GM12878 (cell line): Measurements from ENCODE around the gene FYB1. TPM values are rescaled to one million over a fixed set of nuclear protein-coding genes. Genes with fewer than 3 reads are reported as not detected.

Experiments
- ATAC-seq: fragments of 200-7000 bp; cut with Tn5 transposase; 3 replicates; pipeline ENCODE4 v1.9.1; 2020; ENCODE audit warnings: mild to moderate bottlenecking, moderate library complexity
- BruUV-seq: library from RNA; stranded (reverse); fragments of 400-500 nt; replicated peaks from 2 replicates; lab custom pipeline; 2021; lab: Mats Ljungman, UMichigan
- CTCF ChIA-PET: fragments of 300-600 bp; sonication (Branson Sonifier 250); formaldehyde crosslinking; extraction: SDS; loops from one replicate; lab custom pipeline; 2021; ENCODE audit warnings: inconsistent platforms; lab: Yijun Ruan, JAX
- POLR2A ChIA-PET: fragments of 350-600 bp; formaldehyde crosslinking; extraction: SDS; loops from one replicate; lab custom pipeline; 2021; ENCODE audit warnings: inconsistent platforms; lab: Charles Lee
- RAD21 ChIA-PET: fragments of 300-600 bp; sonication (Branson Sonifier 250); formaldehyde crosslinking; loops from one replicate; lab custom pipeline; 2023; ENCODE audit warnings: antibody characterized with exemption; ENCODE audit not compliant: unreplicated experiment; lab: Charles Lee
- SMC1A ChIA-PET: fragments of 300-600 bp; sonication (Branson Sonifier 250); formaldehyde crosslinking; loops from one replicate; lab custom pipeline; 2023; ENCODE audit not compliant: unreplicated experiment, uncharacterized antibody; lab: Charles Lee
- DNase-seq: peaks from one replicate; pipeline ENCODE4 v3.0.0-alpha.2; 2011; ENCODE audit warnings: low read depth, low spot score
- FAIRE-seq: peaks from 3 replicates; lab custom pipeline; 2011; peaks lifted over from hg19 to GRCh38; lab: Jason Lieb, UNC
- H2AFZ ChIP-seq: 2 replicates; pipeline ENCODE4 v1.6.0; 2011; ENCODE audit warnings: low read depth, low read length, control low read depth; ENCODE audit not compliant: control insufficient read depth
- H3K27ac ChIP-seq: 2 replicates; pipeline ENCODE4 v1.5.1; 2011; ENCODE audit warnings: control low read depth; ENCODE audit not compliant: control insufficient read depth, insufficient read depth
- H3K27me3 ChIP-seq, 2 experiments: replicated peaks in 1 of 2; 2 replicates each; pipeline versions ENCODE4 v1.6.0 to v1.6.1; 2011; ENCODE audit warnings: low read length in 1 of 2; ENCODE audit not compliant: control insufficient read depth in 2 of 2, insufficient read depth in 2 of 2
- H3K36me3 ChIP-seq, 2 experiments: 2 replicates each; pipeline ENCODE4 v1.5.1; 2011; ENCODE audit warnings: low read length in 1 of 2; ENCODE audit not compliant: control insufficient read depth in 2 of 2, insufficient read depth in 2 of 2
- H3K4me1 ChIP-seq: 2 replicates; pipeline ENCODE4 v1.6.1; 2011; ENCODE audit warnings: mild to moderate bottlenecking, low read length, moderate library complexity, mixed read lengths; ENCODE audit not compliant: control insufficient read depth, insufficient read depth
- H3K4me2 ChIP-seq: 2 replicates; pipeline ENCODE4 v1.6.0; 2011; ENCODE audit warnings: control low read depth; ENCODE audit not compliant: control insufficient read depth, insufficient read depth
- H3K4me3 ChIP-seq: fragments of 200-600 bp; sonication (generic); 2 replicates; pipeline ENCODE4 v1.5.1; 2016
- H3K79me2 ChIP-seq: 2 replicates; pipeline ENCODE4 v1.6.0; 2011; ENCODE audit warnings: low read length; ENCODE audit not compliant: control insufficient read depth, insufficient read depth
- H3K9ac ChIP-seq: 2 replicates; pipeline ENCODE4 v1.8.0; 2011; ENCODE audit warnings: low read length, control low read depth, mixed read lengths; ENCODE audit not compliant: control insufficient read depth, insufficient read depth
- H3K9me3 ChIP-seq: replicated peaks from 3 replicates; pipeline ENCODE4 v1.5.1; 2011; ENCODE audit warnings: mild to moderate bottlenecking, low read length; ENCODE audit not compliant: control insufficient read depth, insufficient read depth
- H4K20me1 ChIP-seq: 2 replicates; pipeline ENCODE4 v1.6.0; 2011; ENCODE audit not compliant: control insufficient read depth, insufficient read depth
- BCL3 ChIP-seq: IDR thresholded peaks from 2 replicates; pipeline ENCODE4 v1.6.1; 2011; ENCODE audit warnings: borderline replicate concordance, low read depth, mild to moderate bottlenecking, moderate library complexity, low read length; ENCODE audit not compliant: insufficient read depth, poor library complexity, severe bottlenecking
- BHLHE40 ChIP-seq, 2 experiments: fragments of 450-650 bp in 1 of 2; IDR thresholded peaks; 2 replicates each; pipeline ENCODE4 v1.6.1; 2011 to 2017; ENCODE audit warnings: low read depth in 2 of 2, borderline replicate concordance in 1 of 2, improper control_type of control experiment in 1 of 2, low read length in 1 of 2, mild to moderate bottlenecking in 1 of 2
- CBX3 ChIP-seq: fragments of 200-600 bp; sonication (generic); IDR thresholded peaks from 2 replicates; pipeline ENCODE4 v1.6.1; 2016; ENCODE audit warnings: low read depth, borderline replicate concordance
- MLLT1 ChIP-seq: fragments of 450-650 bp; IDR thresholded peaks from 2 replicates; pipeline ENCODE4 v1.6.1; 2016; ENCODE audit warnings: mild to moderate bottlenecking
- POLR2AphosphoS5 ChIP-seq: IDR thresholded peaks from 2 replicates; pipeline ENCODE4 v1.6.1; 2011; ENCODE audit warnings: mild to moderate bottlenecking, low read length, inconsistent platforms
- RBBP5 ChIP-seq: fragments of 200-600 bp; sonication (generic); conservative IDR thresholded peaks from 2 replicates; pipeline ENCODE4 v1.6.1; 2016
- SUZ12 ChIP-seq: fragments of 200-600 bp; sonication (generic); IDR thresholded peaks from one replicate; pipeline ENCODE4 v1.6.1; 2018; ENCODE audit warnings: antibody characterized with exemption, mild to moderate bottlenecking; ENCODE audit not compliant: unreplicated experiment
- YBX1 ChIP-seq: fragments of 450-650 bp; IDR thresholded peaks from 2 replicates; pipeline ENCODE4 v1.6.1; 2016; ENCODE audit warnings: antibody characterized with exemption
- ZNF274 ChIP-seq: IDR thresholded peaks from one replicate; pipeline ENCODE4 v1.8.0; 2011; ENCODE audit not compliant: insufficient read length, insufficient read depth
- ZNF592 ChIP-seq: fragments of 450-650 bp; IDR thresholded peaks from 2 replicates; pipeline ENCODE4 v1.6.1; 2017; ENCODE audit warnings: mild to moderate bottlenecking, moderate library complexity
- WGBS: methylation state at CpG from one replicate; pipeline ENCODE4 v1.1.6; 2016; ENCODE audit warnings: low lambda C conversion rate; ENCODE audit not compliant: insufficient replicate concordance, insufficient coverage; ENCODE audit errors: missing lambda C conversion rate; 5-methylcytosine and 5-hydroxymethylcytosine counted together
- in situ Hi-C: fragments of 300-500 bp; cut with MboI; formaldehyde crosslinking; loops from 9 replicates; pipeline ENCODE4 v1.14.3; 2018; ENCODE audit warnings: mixed read lengths
- intact Hi-C: fragments of 100-400 bp; cut with micrococcal nuclease; formaldehyde crosslinking; loops from one replicate; pipeline ENCODE4 v1.14.2; 2022; ENCODE audit not compliant: unreplicated experiment
- polyA plus RNA-seq, 11 experiments: library from polyadenylated mRNA; depleted of rRNA in 4 of 11; unstranded in 6 of 11; stranded (reverse) in 5 of 11; fragments of >200 nt; fragmentation: Nextera tagmentation in 4 of 11; fragmentation: Illumina TruSeq in 1 of 11; extraction: Ambion mirVana in 4 of 11; extraction: Trizol in 1 of 11; gene quantifications; 1 replicate in 1 of 11; 2 replicates in 10 of 11; pipeline versions ENCODE4 v1.2.1 to v1.2.3, GENCODE V29; 2011 to 2016; ENCODE audit warnings: inconsistent platforms in 2 of 11, missing spikeins in 2 of 11, low read depth in 1 of 11
- total RNA-seq, 4 experiments: library from RNA; depleted of rRNA in 3 of 4; stranded (reverse); fragments of >200 nt in 3 of 4; fragmentation: Illumina TruSeq in 1 of 4; extraction: Trizol in 1 of 4; gene quantifications; 2 replicates each; pipeline versions ENCODE4 v1.2.1 to v1.2.3, GENCODE V29; 2013 to 2021
- TF ChIP-seq, protein P1 (sequence below): fragments of 450-650 bp; IDR thresholded peaks from 2 replicates; pipeline ENCODE4 v1.6.1; 2017; ENCODE audit warnings: antibody characterized with exemption, mild to moderate bottlenecking, moderate library complexity

The FYB1 gene
- total and polyA plus RNA-seq, 10 of the 15 experiments (the other 5 are each of a cell fraction or from before 2014, with no cell fraction given): 0.06 to 4.3 (median 0.25) TPM; not detected in 2

DNA sequence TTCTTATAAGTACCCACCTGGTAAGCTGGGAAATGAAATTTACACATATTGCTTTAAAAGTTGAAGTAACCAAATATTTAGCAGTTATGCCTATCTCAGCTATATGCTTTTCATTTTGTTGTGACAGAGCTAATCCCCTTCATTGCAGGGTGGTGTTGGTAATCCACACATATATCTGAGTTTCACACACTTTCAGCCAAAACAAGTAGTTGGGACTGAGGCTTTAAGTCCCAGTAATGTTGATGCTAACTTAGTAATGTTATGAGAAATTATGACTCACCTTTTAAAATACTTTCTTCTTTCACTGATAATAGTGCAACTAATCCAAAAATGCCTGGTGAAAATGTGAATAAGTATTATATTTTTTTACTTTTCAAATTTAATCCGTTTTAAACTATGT is 126.0 kb downstream of the FYB1 start (continued):
- TF ChIP-seq, protein P1, sequence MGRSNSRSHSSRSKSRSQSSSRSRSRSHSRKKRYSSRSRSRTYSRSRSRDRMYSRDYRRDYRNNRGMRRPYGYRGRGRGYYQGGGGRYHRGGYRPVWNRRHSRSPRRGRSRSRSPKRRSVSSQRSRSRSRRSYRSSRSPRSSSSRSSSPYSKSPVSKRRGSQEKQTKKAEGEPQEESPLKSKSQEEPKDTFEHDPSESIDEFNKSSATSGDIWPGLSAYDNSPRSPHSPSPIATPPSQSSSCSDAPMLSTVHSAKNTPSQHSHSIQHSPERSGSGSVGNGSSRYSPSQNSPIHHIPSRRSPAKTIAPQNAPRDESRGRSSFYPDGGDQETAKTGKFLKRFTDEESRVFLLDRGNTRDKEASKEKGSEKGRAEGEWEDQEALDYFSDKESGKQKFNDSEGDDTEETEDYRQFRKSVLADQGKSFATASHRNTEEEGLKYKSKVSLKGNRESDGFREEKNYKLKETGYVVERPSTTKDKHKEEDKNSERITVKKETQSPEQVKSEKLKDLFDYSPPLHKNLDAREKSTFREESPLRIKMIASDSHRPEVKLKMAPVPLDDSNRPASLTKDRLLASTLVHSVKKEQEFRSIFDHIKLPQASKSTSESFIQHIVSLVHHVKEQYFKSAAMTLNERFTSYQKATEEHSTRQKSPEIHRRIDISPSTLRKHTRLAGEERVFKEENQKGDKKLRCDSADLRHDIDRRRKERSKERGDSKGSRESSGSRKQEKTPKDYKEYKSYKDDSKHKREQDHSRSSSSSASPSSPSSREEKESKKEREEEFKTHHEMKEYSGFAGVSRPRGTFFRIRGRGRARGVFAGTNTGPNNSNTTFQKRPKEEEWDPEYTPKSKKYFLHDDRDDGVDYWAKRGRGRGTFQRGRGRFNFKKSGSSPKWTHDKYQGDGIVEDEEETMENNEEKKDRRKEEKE: no peak

- ChIA-PET POLR2A (no interaction called here), RAD21 (no interaction called here), CTCF (no interaction called here), SMC1A (no interaction called here)
- ATAC-seq: no peak
- H3K27me3 ChIP-seq: no peaks in the 10 kb centered on the region
- no peaks in the 10 kb centered on the region for H3K79me2 ChIP-seq
- FAIRE-seq: no peak
- DNase-seq: no peak
- no peaks in the 10 kb centered on the region for H3K36me3 ChIP-seq
- no peak overlapping the region for H2AFZ ChIP-seq
- BruUV-seq: no TSS peak
- no peaks in the 10 kb centered on the region for H3K4me1 ChIP-seq
- no peak overlapping the region for H3K9ac ChIP-seq
- no peak overlapping the region for H3K4me2 ChIP-seq
- no peak overlapping the region for H3K27ac ChIP-seq
- 60% methylated on average over 4 of the region's 4 CpGs for WGBS
- H3K9me3 ChIP-seq: no peaks in the 10 kb centered on the region; the same call in 2 of the 3 replicates
- in situ Hi-C loops (loop anchor here (25.0 kb wide), 1 partner anchor 655 kb away; no protein-coding TSS in a partner anchor), intact Hi-C loops (no loop called here)
- H4K20me1 ChIP-seq: no peaks in the 10 kb centered on the region
- H3K4me3 ChIP-seq: no peak overlapping the region
- TF ChIP-seq BCL3 (no peak), RBBP5 (no peak), CBX3 (no peak), SUZ12 (no peak), ZNF592 (no peak), POLR2AphosphoS5 (no peak), BHLHE40 (IDR thresholded peaks at IDR 0.05; ENCODE audit: borderline replicate concordance in 1 of 2, low read depth in 2 of 2, low read length in 1 of 2) (no peak), ZNF274 (no peak), MLLT1 (no peak), YBX1 (no peak)
Measured at GRCh38 chr5:39092581-39093351, 126.6 kb downstream of the FYB1 start.
